HUES48 (cell line): Measurements from ENCODE around the gene METAP1D.
"Not testable (repeated sequence)": the region's sequence is repeated elsewhere in the genome, so short reads cannot be mapped to it uniquely, and the experiment has no call there.

Source experiments
- H3K27ac ChIP-seq: one replicate; pipeline ENCODE4 v1.7.0; 2013; ENCODE audit warnings: low read depth, low read length, inconsistent platforms
- H3K27me3 ChIP-seq: 2 replicates; pipeline ENCODE4 v1.6.1; 2013; ENCODE audit warnings: mild to moderate bottlenecking, low read length; ENCODE audit not compliant: control insufficient read depth, insufficient read depth
- H3K36me3 ChIP-seq: 2 replicates; pipeline ENCODE4 v1.6.1; 2013; ENCODE audit warnings: low read length; ENCODE audit not compliant: control insufficient read depth, insufficient read depth
- H3K4me1 ChIP-seq: 2 replicates; pipeline ENCODE4 v1.6.1; 2013; ENCODE audit warnings: mild to moderate bottlenecking, low read length; ENCODE audit not compliant: control insufficient read depth, insufficient read depth
- H3K4me3 ChIP-seq: 2 replicates; pipeline ENCODE4 v1.5.1; 2013; ENCODE audit warnings: mild to moderate bottlenecking, low read depth, low read length
- H3K9ac ChIP-seq: 2 replicates; pipeline ENCODE4 v1.6.1; 2013; ENCODE audit warnings: mild to moderate bottlenecking, low read depth, low read length, moderate library complexity
- H3K9me3 ChIP-seq: 2 replicates; pipeline ENCODE4 v1.6.1; 2013; ENCODE audit warnings: low read length; ENCODE audit not compliant: control insufficient read depth, insufficient read depth

The METAP1D gene

DNA sequence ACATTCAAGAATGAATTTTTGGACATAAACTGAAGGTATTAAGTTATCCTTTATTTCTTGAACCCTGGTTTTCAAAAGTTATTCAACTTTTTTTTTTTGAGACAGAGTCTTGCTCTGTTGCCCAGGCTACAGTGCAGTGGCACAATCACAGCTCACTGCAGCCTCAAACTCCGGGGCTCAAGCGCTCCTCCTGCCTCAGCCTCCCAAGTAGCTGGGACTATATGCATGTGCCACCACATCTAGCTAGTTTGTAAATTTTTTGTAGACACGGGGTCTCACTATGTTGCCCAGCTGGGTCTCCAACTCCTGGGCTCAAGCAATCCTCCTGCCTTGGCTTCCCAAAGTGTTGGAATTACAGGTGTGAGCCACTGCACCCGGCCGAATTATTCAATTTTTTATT lies 2.7 kb upstream of the METAP1D start:
- not testable (repeated sequence) for H3K4me1 ChIP-seq, H3K27ac ChIP-seq, H3K36me3 ChIP-seq, H3K4me3 ChIP-seq, H3K9me3 ChIP-seq, H3K9ac ChIP-seq
- peaks cover 18% of the 10 kb centered on the region for H3K27me3 ChIP-seq

DNA sequence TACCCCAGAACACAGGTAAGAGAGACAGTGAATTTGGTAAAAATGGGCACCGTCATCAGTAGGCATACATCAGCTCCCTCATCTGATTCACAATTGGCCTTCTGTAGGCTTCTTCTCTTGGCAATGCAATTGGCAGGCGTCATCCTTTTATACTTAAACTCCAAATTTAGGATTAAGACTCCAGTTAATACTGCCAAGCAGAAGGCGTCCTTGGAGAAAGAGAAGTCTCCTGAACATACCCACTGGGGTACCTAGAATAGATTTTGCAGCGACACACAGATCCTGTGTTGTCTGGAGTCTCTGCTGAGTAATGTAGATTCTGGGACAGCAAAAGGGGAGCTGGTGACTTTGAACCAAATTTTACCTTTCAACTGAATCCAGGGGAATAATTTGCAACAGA lies 592 bp upstream of the METAP1D start:
- peaks cover 5% of the 10 kb centered on the region; the same call in 1 of the 2 replicates for H3K4me1 ChIP-seq
- peak overlapping the region; percentile 82 for H3K4me3 ChIP-seq
- H3K9ac ChIP-seq: peak overlapping the region; percentile 33; the same call in 1 of the 2 replicates
- H3K27ac ChIP-seq: no peak overlapping the region
- no peaks in the 10 kb centered on the region for H3K9me3 ChIP-seq
- H3K27me3 ChIP-seq: peaks cover 18% of the 10 kb centered on the region
- H3K36me3 ChIP-seq: no peaks in the 10 kb centered on the region

- H3K36me3 ChIP-seq: no peaks in the 10 kb centered on the region
- peaks cover 18% of the 10 kb centered on the region for H3K27me3 ChIP-seq
- peaks cover 5% of the 10 kb centered on the region; the same call in 1 of the 2 replicates for H3K4me1 ChIP-seq
- peak overlapping the region; percentile 82 for H3K4me3 ChIP-seq
- no peaks in the 10 kb centered on the region for H3K9me3 ChIP-seq
- peak overlapping the region; percentile 96 for H3K9ac ChIP-seq
- peak overlapping the region; percentile 83 for H3K27ac ChIP-seq
Observed at GRCh38 chr2:172000696-172001361, 1.1 kb downstream of the METAP1D start.

GRCh38 chr2:172007372-172007771 lies 7.6 kb downstream of the METAP1D start:
- Histone ChIP-seq H3K27me3 (no peaks in the 10 kb centered on the region), H3K27ac (no peak overlapping the region), H3K4me3 (no peak overlapping the region), H3K9me3 (no peaks in the 10 kb centered on the region), H3K4me1 (peaks cover 6% of the 10 kb centered on the region; the same call in 1 of the 2 replicates), H3K9ac (no peak overlapping the region), H3K36me3 (no peaks in the 10 kb centered on the region)

GRCh38 chr2:172009823-172010222 lies 10.1 kb downstream of the METAP1D start:
- Histone ChIP-seq H3K27ac (no peak overlapping the region), H3K27me3 (no peaks in the 10 kb centered on the region), H3K9ac (no peak overlapping the region), H3K9me3 (no peaks in the 10 kb centered on the region), H3K4me1 (peaks cover 17% of the 10 kb centered on the region), H3K36me3 (no peaks in the 10 kb centered on the region), H3K4me3 (no peak overlapping the region)

DNA sequence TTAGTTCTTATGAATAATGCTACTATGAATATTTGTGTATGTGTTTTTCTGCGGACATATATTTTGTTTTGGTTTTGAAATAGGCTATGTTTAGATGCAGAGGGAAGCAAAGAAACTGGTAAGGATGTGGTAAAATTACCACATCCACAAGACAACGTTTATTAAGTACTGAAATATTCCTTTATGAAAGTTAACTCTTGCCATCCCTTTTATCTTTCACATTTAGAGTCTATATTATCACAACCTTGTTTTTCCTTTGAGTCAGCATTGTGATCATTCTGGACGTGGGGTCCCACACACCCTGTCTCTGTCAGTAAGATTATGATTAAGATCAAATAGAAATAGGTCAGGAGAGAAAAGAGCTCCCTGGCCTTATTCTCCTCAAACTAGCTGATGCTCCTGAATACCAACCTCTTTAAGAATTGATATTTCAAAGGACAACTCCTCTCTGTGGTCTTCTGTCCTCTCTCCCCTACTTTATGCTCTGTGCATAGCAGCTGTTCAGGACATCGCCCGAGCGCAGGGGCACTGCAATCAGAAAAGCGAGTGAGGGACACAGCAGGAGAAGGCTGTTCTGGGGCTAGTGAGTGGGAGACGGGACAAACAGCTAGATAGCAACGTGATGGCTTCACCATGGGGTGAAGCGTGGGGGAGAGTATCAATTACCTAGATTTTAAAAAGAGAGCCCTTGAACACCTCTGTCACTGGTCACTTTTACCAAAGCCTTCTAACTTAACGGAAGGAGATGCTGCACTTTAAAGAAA lies 12.2 kb downstream of the METAP1D start:
- Histone ChIP-seq H3K4me1 (peaks cover 17% of the 10 kb centered on the region), H3K27me3 (no peaks in the 10 kb centered on the region), H3K9me3 (no peaks in the 10 kb centered on the region), H3K4me3 (no peak overlapping the region), H3K27ac (no peak overlapping the region), H3K9ac (no peak overlapping the region), H3K36me3 (no peaks in the 10 kb centered on the region)

GRCh38 chr2:172012677-172013391 lies 13.1 kb downstream of the METAP1D start:
- peak overlapping the region; percentile 59 for H3K27ac ChIP-seq
- H3K4me1 ChIP-seq: peaks cover 17% of the 10 kb centered on the region

GRCh38 chr2:172013396-172013795 lies 13.6 kb downstream of the METAP1D start:
- Histone ChIP-seq H3K4me3 (no peak overlapping the region), H3K36me3 (no peaks in the 10 kb centered on the region), H3K9ac (no peak overlapping the region), H3K9me3 (no peaks in the 10 kb centered on the region), H3K27me3 (no peaks in the 10 kb centered on the region), H3K27ac (peak overlapping the region; percentile 59), H3K4me1 (peaks cover 17% of the 10 kb centered on the region)

More at GRCh38 chr2:172012677-172013391, 13.1 kb downstream of the METAP1D start:
- no peaks in the 10 kb centered on the region for H3K27me3 ChIP-seq
- H3K9ac ChIP-seq: no peak overlapping the region
- H3K4me3 ChIP-seq: no peak overlapping the region
- no peaks in the 10 kb centered on the region for H3K9me3 ChIP-seq
- no peaks in the 10 kb centered on the region for H3K36me3 ChIP-seq

GRCh38 chr2:172021074-172021931 lies 21.6 kb downstream of the METAP1D start:
- Histone ChIP-seq H3K36me3 (no peaks in the 10 kb centered on the region), H3K27ac (peak overlapping the region; percentile 68), H3K4me1 (peaks cover 16% of the 10 kb centered on the region), H3K9ac (no peak overlapping the region), H3K4me3 (no peak overlapping the region), H3K9me3 (no peaks in the 10 kb centered on the region), H3K27me3 (no peaks in the 10 kb centered on the region)

GRCh38 chr2:172021955-172022354 lies 22.2 kb downstream of the METAP1D start:
- H3K4me1 ChIP-seq: peaks cover 16% of the 10 kb centered on the region
- no peaks in the 10 kb centered on the region for H3K27me3 ChIP-seq
- H3K4me3 ChIP-seq: no peak overlapping the region
- no peaks in the 10 kb centered on the region for H3K9me3 ChIP-seq
- H3K9ac ChIP-seq: no peak overlapping the region
- H3K36me3 ChIP-seq: no peaks in the 10 kb centered on the region
- peak overlapping the region; percentile 68 for H3K27ac ChIP-seq
